Activated T-cell treated with anti-CD3 and anti-CD28 coated beads for 48 hours (primary cell): Measurements from ENCODE around the gene SPOCK2.

Experiments
- DNase-seq: peaks from one replicate; pipeline ENCODE4 v3.0.0-alpha.2; 2020; ENCODE audit warnings: low read depth

The SPOCK2 gene

DNA sequence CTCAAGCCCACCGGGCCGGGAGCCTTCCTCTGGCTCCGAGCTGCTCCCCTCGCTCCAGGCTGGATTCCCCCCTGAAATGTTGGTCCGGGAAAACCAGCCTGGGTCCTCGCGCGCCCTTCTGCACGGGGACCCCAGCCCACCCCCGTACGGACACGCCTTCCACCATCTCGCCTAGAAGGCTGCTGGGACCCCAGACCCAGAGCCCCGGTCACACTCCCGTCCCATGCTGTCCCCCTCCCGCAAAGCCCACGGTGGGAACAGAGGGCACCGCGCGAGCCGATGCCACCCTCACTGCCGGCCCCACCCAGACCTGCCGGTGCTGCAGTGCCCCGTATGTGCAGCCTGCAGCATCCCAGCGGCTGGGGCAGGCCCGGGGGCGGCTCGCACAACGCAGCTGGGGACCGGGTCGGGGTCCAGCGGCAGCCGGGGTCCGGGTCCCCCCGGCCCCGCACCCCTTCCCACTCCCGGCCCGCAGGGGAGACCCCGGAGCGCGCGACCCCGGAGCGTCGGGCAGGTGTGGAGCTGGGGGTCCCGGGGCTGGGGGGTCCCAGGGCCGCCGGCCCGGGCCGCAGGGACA is 871 bp downstream of the SPOCK2 start:
- no peak for DNase-seq

GRCh38 chr10:72086466-72087391 is 1.6 kb downstream of the SPOCK2 start:
- peak; percentile 53 for DNase-seq

GRCh38 chr10:72085864-72086465 is 2.4 kb downstream of the SPOCK2 start:
- no peak for DNase-seq

DNA sequence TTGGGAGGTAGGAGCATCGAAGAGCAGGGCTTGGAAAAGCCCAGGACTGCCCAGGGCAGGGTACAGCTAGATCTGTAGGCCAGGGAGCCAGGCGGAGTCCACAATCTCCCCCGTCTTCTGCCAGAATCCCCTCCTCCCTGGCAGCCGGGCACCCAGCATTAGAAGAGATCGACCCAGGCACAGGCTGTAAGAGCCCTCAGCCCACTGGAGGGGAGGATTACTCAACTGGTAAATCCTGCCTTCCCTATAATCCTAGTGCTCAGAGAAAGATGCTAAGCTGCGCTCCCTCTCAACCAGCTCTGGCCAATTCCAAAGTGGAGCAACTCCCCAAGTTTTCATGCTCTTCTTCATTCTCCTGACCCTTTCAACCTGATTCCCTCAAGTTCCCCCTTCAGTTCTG is 3.2 kb downstream of the SPOCK2 start:
- no peak for DNase-seq

GRCh38 chr10:72083790-72084459 is 4.4 kb downstream of the SPOCK2 start:
- peak; percentile 49 for DNase-seq

GRCh38 chr10:72082856-72083789 is 5.2 kb downstream of the SPOCK2 start:
- DNase-seq, result no peak

DNA sequence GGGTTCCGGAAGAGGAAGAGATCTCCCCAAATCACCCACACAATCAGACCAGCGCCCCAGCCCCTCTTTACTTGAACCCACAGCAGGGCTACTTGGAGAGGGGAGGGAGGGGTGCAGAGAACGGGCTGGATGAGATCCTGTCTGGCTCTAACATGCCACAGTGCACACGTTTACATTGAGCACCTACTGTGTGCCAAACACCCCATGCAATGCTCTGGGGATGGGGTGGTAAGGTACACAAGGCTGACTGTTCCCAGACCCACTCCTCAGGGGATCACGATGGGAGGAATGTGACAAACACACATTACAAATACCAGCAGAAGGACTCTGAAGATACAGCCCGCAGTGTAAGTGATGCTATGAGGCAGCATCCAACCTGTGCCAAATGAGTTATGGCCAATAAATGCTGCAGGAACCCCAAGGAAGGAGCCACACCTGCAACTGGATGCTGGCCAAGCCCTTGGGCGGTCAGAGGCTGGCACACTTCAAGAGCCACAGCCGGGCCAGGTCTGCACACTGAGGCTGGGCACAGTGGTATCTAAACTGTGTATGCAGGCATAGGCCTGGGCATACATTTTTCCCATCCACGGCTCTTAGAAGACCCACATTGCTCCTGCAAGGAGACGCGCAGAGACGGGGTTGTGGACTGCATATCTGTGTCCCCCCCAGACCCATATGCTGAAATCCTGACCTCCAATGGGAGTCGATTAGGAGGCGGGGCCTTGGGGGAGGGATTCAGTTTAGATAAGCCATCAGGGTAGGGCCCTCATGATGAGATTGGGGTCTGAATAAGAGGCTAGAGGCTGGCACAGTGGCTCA is 6.4 kb downstream of the SPOCK2 start:
- no peak for DNase-seq

DNA sequence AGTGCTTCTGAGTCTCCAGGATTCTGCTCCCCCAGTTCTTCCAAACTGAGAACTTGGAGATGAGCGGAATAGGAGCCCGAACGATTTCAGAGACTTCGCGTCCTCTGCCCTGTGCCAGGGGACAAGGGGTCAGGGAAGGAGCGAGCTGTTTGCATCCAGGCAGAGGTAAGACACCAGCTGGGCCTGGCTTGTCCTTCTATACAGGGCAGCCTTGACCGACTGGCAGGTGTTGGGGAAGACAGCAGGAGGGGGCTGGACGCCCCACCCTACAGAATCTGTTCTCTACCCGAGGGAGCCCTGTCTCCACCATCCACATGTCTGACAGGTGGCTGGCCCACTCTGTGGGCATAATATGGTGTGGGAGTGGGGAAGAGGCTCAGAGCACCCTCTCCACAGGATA is 7.1 kb downstream of the SPOCK2 start:
- no peak for DNase-seq

DNA sequence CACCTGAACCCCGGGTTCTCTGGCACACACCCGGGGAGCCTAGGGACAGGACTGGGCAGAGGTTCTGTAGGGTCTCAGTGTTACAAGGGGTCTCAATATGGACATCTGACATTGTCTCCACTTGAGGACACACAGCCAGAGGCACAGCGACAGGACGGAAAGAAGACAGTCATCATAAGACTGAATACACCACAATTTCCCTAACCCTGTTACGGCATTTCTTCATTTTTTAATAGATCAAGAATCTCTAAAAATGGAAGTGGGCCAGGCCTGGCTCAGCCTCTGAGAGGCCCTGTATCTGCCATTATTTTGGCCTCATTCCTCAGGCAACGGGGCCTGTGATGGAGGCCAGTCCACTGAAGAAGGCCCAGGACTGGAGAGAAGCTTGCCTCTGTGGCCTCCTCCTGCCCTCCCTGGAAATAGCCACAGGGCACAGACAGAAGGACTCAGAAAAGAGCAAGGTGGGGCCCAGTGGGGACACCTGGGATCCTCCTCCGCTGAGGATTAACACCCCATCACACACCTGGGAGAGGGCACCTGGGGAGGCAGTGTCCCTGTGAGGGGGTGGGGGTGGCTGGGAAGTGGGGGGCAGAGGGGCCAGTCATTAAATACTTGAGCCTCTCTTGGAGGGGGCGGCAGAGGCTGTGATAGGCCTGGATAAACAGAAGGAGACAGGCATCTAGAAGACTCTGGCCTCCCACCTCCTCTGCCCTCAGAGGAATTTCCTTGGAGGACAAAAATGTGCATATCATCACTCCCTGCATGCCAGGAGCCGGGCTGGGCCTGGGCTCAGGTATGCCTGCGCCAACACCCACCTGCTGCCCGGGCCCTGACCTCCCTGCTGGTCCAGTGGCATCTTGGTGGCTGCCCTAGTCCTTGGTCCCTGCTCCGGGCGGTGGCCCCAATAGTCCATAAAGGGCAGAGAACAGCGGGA is 8.0 kb downstream of the SPOCK2 start:
- DNase-seq, result no peak

GRCh38 chr10:72079356-72079755 is 9.0 kb downstream of the SPOCK2 start:
- DNase-seq, result no peak

GRCh38 chr10:72077275-72077990 is 10.9 kb downstream of the SPOCK2 start:
- DNase-seq, result no peak

DNA sequence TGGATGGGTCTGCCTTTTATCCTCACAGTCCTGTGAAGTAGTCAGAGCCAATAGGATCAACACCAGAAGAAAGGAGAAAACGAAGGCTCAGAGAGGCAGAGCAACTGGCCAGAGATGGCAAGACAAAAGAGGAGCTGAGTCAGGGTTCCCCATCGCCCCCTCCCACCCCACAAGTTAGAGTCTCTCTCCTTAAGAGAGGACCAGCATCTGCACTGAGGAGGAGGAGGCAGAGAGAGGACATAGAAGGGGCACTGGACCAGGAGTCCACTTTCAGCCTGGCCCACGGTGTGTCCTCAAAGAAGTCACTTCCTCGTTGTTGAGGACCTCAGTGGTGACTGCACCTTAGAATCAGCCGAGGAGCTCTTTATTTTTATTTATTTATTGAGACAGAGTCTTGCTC is 11.6 kb downstream of the SPOCK2 start:
- no peak for DNase-seq

- no peak for DNase-seq
Measured at GRCh38 chr10:72075376-72076115, 12.8 kb downstream of the SPOCK2 start.

GRCh38 chr10:72074574-72075375 is 13.6 kb downstream of the SPOCK2 start:
- DNase-seq, result no peak

DNA sequence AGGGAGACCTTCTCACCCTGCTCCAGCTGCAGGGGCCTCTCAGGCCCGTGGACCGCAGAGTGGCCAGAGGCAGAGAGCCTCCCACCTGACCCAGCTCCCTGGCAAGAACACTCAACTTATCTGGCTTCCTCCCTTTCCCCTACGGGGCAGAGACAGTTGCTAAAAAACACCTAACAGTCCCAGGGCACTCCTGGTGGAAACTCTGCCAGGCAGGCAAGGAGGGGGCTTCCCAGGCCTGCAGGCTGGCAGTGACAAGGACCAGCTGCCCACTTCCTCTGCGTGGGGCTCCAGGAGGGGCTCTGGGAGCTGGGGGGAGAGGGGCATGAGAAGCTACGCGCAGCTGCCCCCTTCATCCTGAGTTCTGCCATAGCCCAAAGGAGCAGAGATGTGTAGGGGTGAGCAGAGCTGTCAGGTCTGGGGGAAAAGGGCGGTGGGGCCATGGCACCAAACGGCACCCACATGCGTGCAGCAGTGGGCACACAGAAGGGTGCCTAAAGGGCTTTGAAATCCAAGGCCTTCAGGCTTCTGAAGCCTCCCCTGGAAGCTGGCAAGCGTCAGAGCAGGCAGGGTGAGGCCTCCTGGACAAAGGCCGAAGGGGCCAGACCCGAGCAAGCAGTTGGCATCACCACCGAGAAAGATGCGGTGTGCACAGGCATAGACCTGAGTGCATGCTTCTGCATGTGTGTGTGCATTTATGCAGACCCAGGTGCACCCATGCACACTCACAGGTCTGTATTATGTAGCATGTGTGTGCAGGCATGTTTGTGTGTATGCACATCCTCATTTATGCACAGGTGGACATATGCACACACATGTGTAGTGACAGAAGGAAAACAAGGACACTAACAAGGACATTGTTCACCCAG is 14.4 kb downstream of the SPOCK2 start:
- no peak for DNase-seq

DNA sequence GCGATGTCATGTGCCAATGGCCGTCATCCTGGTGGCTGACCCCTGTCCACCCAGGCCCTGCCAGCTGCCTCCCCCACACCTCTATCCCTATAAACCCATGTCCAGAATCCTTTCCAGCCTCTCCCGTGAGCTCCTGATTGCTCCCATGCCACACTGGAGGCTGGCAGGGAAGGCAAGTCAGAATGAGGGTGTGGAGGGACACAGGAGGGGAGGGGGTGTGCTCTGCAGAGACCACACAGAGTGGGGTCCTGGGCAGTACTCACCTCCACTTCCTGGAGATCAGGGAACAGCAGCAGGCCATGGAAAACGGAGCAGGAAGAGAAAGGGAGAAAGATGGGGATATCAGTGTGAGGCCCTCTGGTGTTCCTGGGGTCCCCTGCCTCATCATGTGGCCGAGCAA is 15.7 kb downstream of the SPOCK2 start:
- DNase-seq, result no peak
